Esophagus squamous epithelium (tissue), 4 donors: ENCODE measurements around the gene SOCS3.

Experiments used
- POLR2A ChIP-seq, 4 donors: fragments of 450-650 bp; IDR thresholded peaks; one replicate each; pipeline ENCODE4 v1.6.1; 2017; ENCODE audit warnings: antibody characterized with exemption in 4 of 4, mild to moderate bottlenecking in 4 of 4, moderate library complexity in 3 of 4
- TF ChIP-seq, protein P1 (sequence below), 6 experiments: fragments of 450-650 bp in 4 of 6; fragments of 200-600 bp in 2 of 6; sonication (generic) in 2 of 6; IDR thresholded peaks; one replicate each; pipeline ENCODE4 v1.5.1; 2016 to 2019; ENCODE audit warnings: antibody characterized with exemption in 6 of 6, mild to moderate bottlenecking in 4 of 6, moderate library complexity in 4 of 6

DNA sequence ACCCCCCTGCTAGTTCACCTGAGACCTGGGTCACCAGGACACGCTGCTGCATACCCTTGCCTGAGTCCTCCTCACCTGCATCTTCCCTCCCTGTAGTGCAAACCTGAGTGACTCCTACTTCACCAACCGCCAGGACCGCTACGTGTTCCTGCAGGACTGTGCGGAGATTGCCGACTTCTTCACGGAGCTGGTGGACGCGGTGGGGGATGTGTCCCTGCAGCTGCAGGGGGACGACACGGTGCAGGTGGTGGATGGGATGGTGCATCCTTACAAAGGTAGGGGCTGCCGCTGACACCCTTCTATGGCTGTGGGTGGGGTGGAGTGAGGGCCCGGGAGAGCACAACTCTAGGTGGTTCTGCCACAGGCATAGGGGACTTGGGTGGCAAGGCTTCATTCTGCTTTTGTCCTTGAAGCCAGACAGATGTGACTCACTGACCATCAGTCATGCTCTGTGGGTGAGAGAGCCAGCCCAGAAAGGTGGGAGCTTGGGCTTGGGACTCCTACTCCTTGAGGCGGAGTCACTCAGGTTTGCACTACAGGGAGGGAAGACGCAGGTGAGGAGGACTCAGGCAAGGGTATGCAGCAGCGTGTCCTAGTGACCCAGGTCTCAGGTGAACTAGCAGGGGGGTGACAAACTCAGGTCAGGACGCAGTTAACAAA, 40.8 kb upstream of the SOCS3 start:
- no peak for TF ChIP-seq POLR2A (IDR thresholded peaks at IDR 0.05)
- TF ChIP-seq, protein P1, sequence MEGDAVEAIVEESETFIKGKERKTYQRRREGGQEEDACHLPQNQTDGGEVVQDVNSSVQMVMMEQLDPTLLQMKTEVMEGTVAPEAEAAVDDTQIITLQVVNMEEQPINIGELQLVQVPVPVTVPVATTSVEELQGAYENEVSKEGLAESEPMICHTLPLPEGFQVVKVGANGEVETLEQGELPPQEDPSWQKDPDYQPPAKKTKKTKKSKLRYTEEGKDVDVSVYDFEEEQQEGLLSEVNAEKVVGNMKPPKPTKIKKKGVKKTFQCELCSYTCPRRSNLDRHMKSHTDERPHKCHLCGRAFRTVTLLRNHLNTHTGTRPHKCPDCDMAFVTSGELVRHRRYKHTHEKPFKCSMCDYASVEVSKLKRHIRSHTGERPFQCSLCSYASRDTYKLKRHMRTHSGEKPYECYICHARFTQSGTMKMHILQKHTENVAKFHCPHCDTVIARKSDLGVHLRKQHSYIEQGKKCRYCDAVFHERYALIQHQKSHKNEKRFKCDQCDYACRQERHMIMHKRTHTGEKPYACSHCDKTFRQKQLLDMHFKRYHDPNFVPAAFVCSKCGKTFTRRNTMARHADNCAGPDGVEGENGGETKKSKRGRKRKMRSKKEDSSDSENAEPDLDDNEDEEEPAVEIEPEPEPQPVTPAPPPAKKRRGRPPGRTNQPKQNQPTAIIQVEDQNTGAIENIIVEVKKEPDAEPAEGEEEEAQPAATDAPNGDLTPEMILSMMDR (IDR thresholded peaks at IDR 0.05), result no peak
